B cell (primary cell): ENCODE measurements around the gene ZNF181. TPM values are rescaled to one million over a fixed set of nuclear protein-coding genes. Genes with fewer than 3 reads are reported as not detected.

Source experiments
- ATAC-seq: fragments of 200-7000 bp; cut with Tn5 transposase; one replicate; pipeline ENCODE4 v1.10.0; 2021; ENCODE audit warnings: low read depth, mild to moderate bottlenecking, moderate number of reproducible peaks, moderate library complexity
- CTCF ChIA-PET: fragments of 350-600 bp; sonication (Branson Sonifier 250); formaldehyde crosslinking; loops from one replicate; lab custom pipeline; 2021; ENCODE audit warnings: antibody characterized with exemption, inconsistent platforms; lab: Charles Lee
- POLR2A ChIA-PET: fragments of 350-600 bp; sonication (Branson Sonifier 250); formaldehyde crosslinking; loops from one replicate; lab custom pipeline; 2021; ENCODE audit warnings: antibody characterized with exemption; lab: Charles Lee
- DNase-seq: peaks from one replicate; pipeline ENCODE4 v3.0.0; 2013
- H2AFZ ChIP-seq: 2 replicates; pipeline ENCODE4 v1.6.1; 2012; ENCODE audit warnings: mild to moderate bottlenecking, low read depth, low read length; ENCODE audit not compliant: insufficient read depth, poor library complexity, severe bottlenecking
- H3K27ac ChIP-seq, 2 donors: 1 replicate in 1 of 2; 2 replicates in 1 of 2; pipeline ENCODE4 v1.5.1; 2012 to 2013; ENCODE audit warnings: low read length in 2 of 2, mild to moderate bottlenecking in 2 of 2, moderate library complexity in 1 of 2
- H3K27me3 ChIP-seq, 4 experiments: fragments of 200-600 bp in 1 of 4; sonication (generic) in 1 of 4; replicated peaks in 1 of 4; 1 replicate in 2 of 4; 2 replicates in 2 of 4; pipeline versions ENCODE4 v1.6.1 to v1.7.0; 2013 to 2016; ENCODE audit warnings: low read length in 3 of 4, mild to moderate bottlenecking in 2 of 4, mixed read lengths in 1 of 4, moderate library complexity in 1 of 4; ENCODE audit not compliant: insufficient read depth in 4 of 4, control insufficient read depth in 3 of 4; ENCODE audit errors: control extremely low read depth in 1 of 4
- H3K36me3 ChIP-seq, 2 experiments: replicated peaks in 1 of 2; 1 replicate in 1 of 2; 2 replicates in 1 of 2; pipeline versions ENCODE4 v1.6.1 to v1.7.1; 2013; ENCODE audit warnings: low read length in 1 of 2; ENCODE audit not compliant: insufficient read depth in 2 of 2, control insufficient read depth in 1 of 2; ENCODE audit errors: control extremely low read depth in 1 of 2, extremely low read depth in 1 of 2
- H3K4me1 ChIP-seq, 2 donors: fragments of 200-600 bp in 1 of 2; sonication (generic) in 1 of 2; 1 replicate in 1 of 2; 2 replicates in 1 of 2; pipeline versions ENCODE4 v1.5.1 to v1.6.1; 2013 to 2017; ENCODE audit warnings: low read length in 2 of 2; ENCODE audit not compliant: control insufficient read depth in 2 of 2, insufficient read depth in 2 of 2
- H3K4me2 ChIP-seq: replicated peaks from 2 replicates; pipeline ENCODE3; 2012; ENCODE audit warnings: mild to moderate bottlenecking, low read depth, low read length; ENCODE audit not compliant: poor library complexity, severe bottlenecking
- H3K4me3 ChIP-seq, 5 experiments: fragments of 200-600 bp in 1 of 5; sonication (generic) in 1 of 5; 1 replicate in 3 of 5; 2 replicates in 2 of 5; pipeline versions ENCODE4 v1.5.1 to v1.7.0; 2011 to 2016; ENCODE audit warnings: low read length in 4 of 5, mild to moderate bottlenecking in 4 of 5, low read depth in 2 of 5, control low read depth in 1 of 5, moderate library complexity in 1 of 5; ENCODE audit not compliant: insufficient read depth in 1 of 5; ENCODE audit errors: control extremely low read depth in 1 of 5, extremely low read depth in 1 of 5
- H3K79me2 ChIP-seq: fragments of 200-600 bp; sonication (generic); one replicate; pipeline ENCODE4 v1.6.0; 2016; ENCODE audit warnings: low read length; ENCODE audit not compliant: control insufficient read depth, insufficient read depth
- H3K9ac ChIP-seq: fragments of 200-600 bp; sonication (generic); 2 replicates; pipeline ENCODE4 v1.6.1; 2017; ENCODE audit warnings: mild to moderate bottlenecking, low read length, moderate library complexity
- H3K9me3 ChIP-seq, 3 donors: one replicate each; pipeline versions ENCODE4 v1.6.1 to v1.7.1; 2013; ENCODE audit warnings: low read length in 2 of 3; ENCODE audit not compliant: control insufficient read depth in 2 of 3, insufficient read depth in 1 of 3; ENCODE audit errors: control extremely low read depth in 1 of 3
- H4K20me1 ChIP-seq: 2 replicates; pipeline ENCODE4 v1.6.0; 2012; ENCODE audit warnings: mild to moderate bottlenecking, low read length; ENCODE audit not compliant: insufficient read depth, control insufficient read depth, poor library complexity, severe bottlenecking
- H3K27ac Mint-ChIP-seq: one replicate; pipeline ENCODE4 v1.8.0; 2021; ENCODE audit warnings: mixed read lengths
- H3K27me3 Mint-ChIP-seq: one replicate; pipeline ENCODE4 v1.8.0; 2021; ENCODE audit warnings: mixed read lengths
- H3K4me1 Mint-ChIP-seq: one replicate; pipeline ENCODE4 v1.8.0; 2021; ENCODE audit warnings: mixed read lengths
- H3K4me3 Mint-ChIP-seq: one replicate; pipeline ENCODE4 v1.8.0; 2021; ENCODE audit warnings: mixed read lengths
- H3K9me3 Mint-ChIP-seq: one replicate; pipeline ENCODE4 v1.8.0; 2022; ENCODE audit warnings: mixed read lengths; ENCODE audit not compliant: insufficient read depth
- CTCF ChIP-seq: fragments of 200-600 bp; IDR thresholded peaks from one replicate; pipeline ENCODE4 v1.8.0; 2022; ENCODE audit warnings: antibody characterized with exemption, mild to moderate bottlenecking
- EZH2 ChIP-seq: IDR thresholded peaks from 2 replicates; pipeline ENCODE4 v1.6.1; 2012; ENCODE audit warnings: borderline replicate concordance, low read depth, mild to moderate bottlenecking, moderate library complexity, low read length; ENCODE audit not compliant: insufficient read depth, poor library complexity, severe bottlenecking
- WGBS: methylation state at CpG from one replicate; pipeline ENCODE4 v1.1.5; 2013; ENCODE audit warnings: missing lambda C conversion rate; ENCODE audit not compliant: insufficient coverage; 5-methylcytosine and 5-hydroxymethylcytosine counted together
- intact Hi-C: fragments of 100-400 bp; cut with micrococcal nuclease; formaldehyde crosslinking; loops from one replicate; pipeline ENCODE4 v1.10.0; 2022
- polyA plus RNA-seq: library from polyadenylated mRNA; depleted of rRNA; stranded (reverse); fragments of >200 nt; gene quantifications from 2 replicates; pipeline ENCODE4 v1.2.3, GENCODE V29; 2012
- total RNA-seq, 2 donors: library from RNA; stranded (reverse); fragments of 120-200 nt in 1 of 2; gene quantifications; 1 replicate in 1 of 2; 2 replicates in 1 of 2; pipeline versions ENCODE4 v1.2.3 to v1.2.4, GENCODE V29; 2013 to 2022

The ZNF181 gene
- total and polyA plus RNA-seq, 2 donors (not counting 1 experiment from before 2014, with no cell fraction given), result 11.7 to 13.8 TPM

GRCh38 chr19:34744896-34745690 is 11.1 kb downstream of the ZNF181 start:
- Histone ChIP-seq H3K9ac (no peak overlapping the region), H3K36me3 (peaks cover 4 to 6% of the 10 kb centered on the region in 2 experiments), H3K79me2 (no peaks in the 10 kb centered on the region), H3K4me3 (no peak overlapping the region), H2AFZ (no peak overlapping the region), H3K27me3 (no peaks in the 10 kb centered on the region), H3K4me1 (no peaks in the 10 kb centered on the region), H3K9me3 (peaks cover 0 to 33% (median 7%) of the 10 kb centered on the region in 3 donors), H3K27ac (no peak overlapping the region), H4K20me1 (no peaks in the 10 kb centered on the region), H3K4me2 (no peak overlapping the region)
- TF ChIP-seq CTCF (no peak), EZH2 (no peak)
- no peak overlapping the region for H3K27ac Mint-ChIP-seq
- ATAC-seq (no peak), DNase-seq (no peak)
- ChIA-PET CTCF (no interaction called here), POLR2A (no interaction called here)
- H3K4me3 Mint-ChIP-seq, result no peak overlapping the region
- no peaks in the 10 kb centered on the region for H3K27me3 Mint-ChIP-seq
- peaks cover 15% of the 10 kb centered on the region for H3K9me3 Mint-ChIP-seq
- intact Hi-C loops, result no loop called here
- no peaks in the 10 kb centered on the region for H3K4me1 Mint-ChIP-seq
- WGBS, result no CpG with 5 or more reads among the region's 3 CpGs

DNA sequence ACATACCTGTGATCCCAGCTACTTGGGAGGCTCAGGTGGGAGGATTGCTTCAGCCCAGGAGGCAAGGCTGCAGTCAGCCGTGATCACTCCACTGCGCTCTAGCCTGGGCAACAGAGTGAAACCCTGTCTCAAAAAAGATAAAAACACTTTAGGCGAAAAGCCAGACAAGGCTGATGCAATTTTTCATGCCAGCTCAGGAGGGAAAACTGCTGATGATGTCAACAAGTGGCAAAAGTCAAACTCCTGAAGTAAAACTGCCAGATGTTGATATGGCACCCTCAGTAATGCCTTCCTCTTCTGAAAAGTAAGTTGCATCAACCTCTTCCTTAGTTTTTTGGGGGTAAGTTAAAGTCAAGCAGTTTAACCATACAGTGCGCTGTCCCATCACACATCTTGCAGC is 23.4 kb downstream of the ZNF181 start:
- no peaks in the 10 kb centered on the region for H3K79me2 ChIP-seq
- no peak overlapping the region for H3K4me3 ChIP-seq
- peaks cover 41% of the 10 kb centered on the region for H3K9me3 Mint-ChIP-seq
- no peak overlapping the region for H3K27ac Mint-ChIP-seq
- H3K4me3 Mint-ChIP-seq, result no peak overlapping the region
- intact Hi-C loops, result no loop called here
- no peaks in the 10 kb centered on the region for H3K4me1 ChIP-seq
- H3K9ac ChIP-seq, result no peak overlapping the region
- no peak overlapping the region for H2AFZ ChIP-seq
- POLR2A ChIA-PET, result no interaction called here
- H4K20me1 ChIP-seq, result no peaks in the 10 kb centered on the region
- H3K4me1 Mint-ChIP-seq, result no peaks in the 10 kb centered on the region
- 100% methylated on average over 3 of the region's 4 CpGs for WGBS
- H3K27me3 Mint-ChIP-seq, result no peaks in the 10 kb centered on the region
- H3K27me3 ChIP-seq, result no peaks in the 10 kb centered on the region
- DNase-seq, result no peak
- CTCF ChIA-PET, result interaction anchor here (1.0 kb wide), 1 partner anchor 119 kb away, joined by 3 read pairs; no protein-coding TSS in a partner anchor
- H3K27ac ChIP-seq, result no peak overlapping the region
- peaks cover 22 to 81% (median 36%) of the 10 kb centered on the region in 3 donors for H3K9me3 ChIP-seq
- no peak for TF ChIP-seq EZH2
- TF ChIP-seq CTCF, result no peak
- H3K4me2 ChIP-seq, result no peak overlapping the region
- ATAC-seq, result no peak
- H3K36me3 ChIP-seq, result no peaks in the 10 kb centered on the region
